GM12874 (cell line): ENCODE data around the gene FADS2.

Source experiments
- TF ChIP-seq, protein P1 (sequence below): IDR thresholded peaks from 2 replicates; pipeline ENCODE4 v1.5.1; 2011; ENCODE audit warnings: low read depth, mild to moderate bottlenecking, control low read depth, low read length, moderate library complexity; ENCODE audit not compliant: insufficient read depth

The FADS2 gene

GRCh38 chr11:61827571-61828378 lies at the start of gene FADS2:
TSS of gene FADS2 (plus strand) at chr11:61828300. CDS start at chr11:61828391, 91 bp downstream.
- TF ChIP-seq, protein P1, sequence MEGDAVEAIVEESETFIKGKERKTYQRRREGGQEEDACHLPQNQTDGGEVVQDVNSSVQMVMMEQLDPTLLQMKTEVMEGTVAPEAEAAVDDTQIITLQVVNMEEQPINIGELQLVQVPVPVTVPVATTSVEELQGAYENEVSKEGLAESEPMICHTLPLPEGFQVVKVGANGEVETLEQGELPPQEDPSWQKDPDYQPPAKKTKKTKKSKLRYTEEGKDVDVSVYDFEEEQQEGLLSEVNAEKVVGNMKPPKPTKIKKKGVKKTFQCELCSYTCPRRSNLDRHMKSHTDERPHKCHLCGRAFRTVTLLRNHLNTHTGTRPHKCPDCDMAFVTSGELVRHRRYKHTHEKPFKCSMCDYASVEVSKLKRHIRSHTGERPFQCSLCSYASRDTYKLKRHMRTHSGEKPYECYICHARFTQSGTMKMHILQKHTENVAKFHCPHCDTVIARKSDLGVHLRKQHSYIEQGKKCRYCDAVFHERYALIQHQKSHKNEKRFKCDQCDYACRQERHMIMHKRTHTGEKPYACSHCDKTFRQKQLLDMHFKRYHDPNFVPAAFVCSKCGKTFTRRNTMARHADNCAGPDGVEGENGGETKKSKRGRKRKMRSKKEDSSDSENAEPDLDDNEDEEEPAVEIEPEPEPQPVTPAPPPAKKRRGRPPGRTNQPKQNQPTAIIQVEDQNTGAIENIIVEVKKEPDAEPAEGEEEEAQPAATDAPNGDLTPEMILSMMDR = no peak

DNA sequence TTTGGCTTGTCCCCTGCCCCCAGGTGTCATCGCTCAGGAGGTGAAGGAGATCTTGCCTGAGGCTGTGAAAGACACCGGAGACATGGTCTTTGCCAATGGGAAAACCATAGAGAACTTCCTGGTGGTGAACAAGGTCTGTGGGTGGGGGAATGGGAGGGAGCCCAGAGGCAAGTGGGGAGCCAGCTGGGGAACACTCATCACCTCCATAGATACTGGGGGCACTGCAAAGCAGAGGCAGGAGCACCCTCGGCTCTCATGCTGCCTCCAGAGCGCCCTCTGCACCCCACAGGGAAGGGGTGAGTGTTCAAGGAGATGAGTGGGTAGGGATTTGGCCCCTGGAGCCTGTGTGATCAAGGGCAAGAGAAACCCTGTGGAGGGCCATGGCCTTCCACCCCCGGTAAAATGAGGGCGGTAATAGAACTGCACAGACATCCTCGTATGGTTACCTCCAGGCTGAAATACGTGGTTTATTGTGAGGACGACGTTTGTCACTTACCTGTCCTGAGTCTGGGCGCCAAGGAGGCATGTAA lies 49.7 kb upstream of the FADS2 start:
- TF ChIP-seq, protein P1 = no peak

- TF ChIP-seq, protein P1 = no peak
These were observed 49.0 kb upstream of the FADS2 start for GRCh38 chr11:61778920-61779650.

DNA sequence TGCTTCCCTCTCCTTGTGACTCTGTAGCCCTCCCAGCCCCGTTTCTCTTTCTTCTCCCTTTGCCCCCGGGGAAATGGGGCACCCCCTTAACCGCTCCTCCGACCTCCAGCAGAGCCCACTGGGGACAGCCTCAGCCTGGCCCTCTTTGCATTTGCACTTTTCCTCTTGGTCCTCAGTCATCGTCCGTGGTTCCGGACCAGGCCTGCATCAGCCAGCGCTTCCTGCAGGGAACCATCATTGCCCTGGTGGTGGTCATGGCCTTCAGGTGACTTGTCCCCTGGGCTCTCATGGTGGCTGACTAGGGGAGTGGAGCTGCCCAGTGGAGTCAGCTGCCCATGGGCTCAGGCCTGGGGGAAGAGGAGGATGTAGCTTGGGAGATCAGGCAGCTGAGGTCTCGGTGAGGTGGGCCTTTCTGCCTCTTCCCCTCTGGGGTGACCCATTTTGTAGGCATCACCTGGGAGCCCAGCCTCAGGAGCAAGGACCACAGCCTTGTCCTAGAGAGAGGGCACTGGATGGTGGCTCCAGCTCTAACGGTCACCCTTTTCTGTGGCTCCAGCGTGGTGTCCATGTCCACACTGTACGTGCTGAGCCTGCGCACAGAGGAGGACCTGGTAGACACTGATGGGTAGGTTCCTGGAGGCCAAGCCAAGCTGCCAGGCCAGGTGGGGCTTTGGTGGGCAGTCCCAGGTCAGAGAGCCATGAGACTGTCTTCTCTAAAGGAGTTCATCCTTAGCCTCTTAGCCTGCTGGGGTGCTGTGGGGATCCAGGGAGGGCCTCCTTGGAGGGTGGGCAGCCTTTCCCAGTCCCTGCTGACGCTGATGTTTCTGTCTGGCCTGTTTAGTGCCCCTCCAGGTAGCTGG lies 48.2 kb upstream of the FADS2 start:
- TF ChIP-seq, protein P1 = no peak

DNA sequence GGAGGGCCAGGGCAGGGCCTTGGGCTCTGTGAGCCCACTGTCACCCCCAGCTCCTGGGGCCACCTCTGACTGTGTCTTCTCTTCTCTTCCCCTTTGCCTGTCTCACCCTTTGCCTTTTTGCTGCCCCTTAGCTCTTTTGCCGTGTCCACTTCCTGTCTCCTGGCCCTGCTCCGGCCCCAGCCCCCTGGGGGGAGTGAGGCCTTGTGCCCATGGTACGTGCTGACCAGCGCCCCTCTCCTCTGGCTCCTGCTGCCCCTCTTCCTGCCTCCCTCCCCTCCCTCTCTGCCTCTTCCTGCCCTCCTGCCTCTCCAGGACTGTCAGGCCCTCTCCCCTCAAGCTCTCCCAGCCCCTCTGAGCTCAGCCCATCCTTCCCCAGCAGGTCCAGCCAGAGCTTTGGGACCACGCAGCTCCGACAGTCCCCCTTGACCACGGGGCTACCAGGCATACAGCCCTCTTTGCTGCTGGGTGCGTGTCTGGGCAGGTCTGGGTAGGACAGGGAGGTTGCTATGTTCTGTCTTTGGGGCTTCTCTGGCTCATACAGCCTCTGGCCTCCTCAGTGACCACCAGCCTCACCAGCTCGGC lies 47.4 kb upstream of the FADS2 start:
- TF ChIP-seq, protein P1 = no peak

- TF ChIP-seq, protein P1 = no peak
These were observed 46.5 kb upstream of the FADS2 start for GRCh38 chr11:61781585-61781984.
